GM19395 (cell line): ENCODE measurements around the gene MIF.
A peak's percentile ranks its signal among the peaks of the same experiment; 100 is the strongest.
"Not testable (repeated sequence)": the region's sequence is repeated elsewhere in the genome, so short reads cannot be mapped to it uniquely, and the experiment has no call there.

Experiments
- ATAC-seq: cut with Tn5 transposase; IDR thresholded peaks from one replicate; pipeline ENCODE4 v1.9.1; 2021; ENCODE audit warnings: mild to moderate bottlenecking, moderate library complexity; ENCODE audit not compliant: unreplicated experiment

The MIF gene

GRCh38 chr22:23893945-23894709 lies at the start of gene MIF:
TSS of gene MIF (plus strand) at chr22:23894383. CDS start at chr22:23894475, 92 bp downstream.
- peak; percentile 82 for ATAC-seq

- ATAC-seq = no peak
Observed at GRCh38 chr22:23844739-23845202, 49.4 kb upstream of the MIF start.

GRCh38 chr22:23845265-23846080 lies 48.7 kb upstream of the MIF start:
- no peak for ATAC-seq

GRCh38 chr22:23846081-23846469 lies 48.1 kb upstream of the MIF start:
- ATAC-seq = no peak

- ATAC-seq = no peak
Observed at GRCh38 chr22:23847310-23847920, 46.8 kb upstream of the MIF start.

- ATAC-seq = no peak
Observed at GRCh38 chr22:23847991-23848864, 46.0 kb upstream of the MIF start.

GRCh38 chr22:23849009-23850006 lies 44.9 kb upstream of the MIF start:
- no peak for ATAC-seq

GRCh38 chr22:23850136-23850611 lies 44.0 kb upstream of the MIF start:
- ATAC-seq = peak; percentile 62

- ATAC-seq = peak; percentile 48
Observed at GRCh38 chr22:23856721-23857605, 37.2 kb upstream of the MIF start.

- peak; percentile 86 for ATAC-seq
Observed at GRCh38 chr22:23857606-23858483, 36.3 kb upstream of the MIF start, which contains the start of gene SLC2A11. TSS of gene SLC2A11 (plus strand) at chr22:23857875. CDS start at chr22:23858000, 125 bp downstream.

GRCh38 chr22:23858484-23858815 lies 35.7 kb upstream of the MIF start:
- ATAC-seq = no peak

GRCh38 chr22:23859201-23859600 lies 35.0 kb upstream of the MIF start:
- ATAC-seq = no peak

GRCh38 chr22:23860187-23860586 lies 34.0 kb upstream of the MIF start:
- not testable (repeated sequence) for ATAC-seq

GRCh38 chr22:23862103-23862502 lies 32.1 kb upstream of the MIF start:
- ATAC-seq = no peak

GRCh38 chr22:23864499-23865154 lies 29.6 kb upstream of the MIF start:
- not testable (repeated sequence) for ATAC-seq

GRCh38 chr22:23868580-23868979 lies 25.6 kb upstream of the MIF start:
- ATAC-seq = no peak

- ATAC-seq = no peak
Observed at GRCh38 chr22:23874871-23875270, 19.3 kb upstream of the MIF start.
